Endothelial cell of umbilical vein (primary cell): ENCODE results near the gene TNRC6A. TPM values are rescaled to one million over a fixed set of nuclear protein-coding genes. Genes with fewer than 3 reads are reported as not detected.

ENCODE experiments used
- BruUV-seq: library from RNA; stranded (reverse); fragments of 400-500 nt; replicated peaks from 2 replicates; lab custom pipeline; 2021; lab: Mats Ljungman, UMichigan
- CTCF ChIA-PET: fragments of 300-600, 350-600 bp; sonication (Branson Sonifier 250); formaldehyde crosslinking; loops from one replicate; lab custom pipeline; 2021; ENCODE audit warnings: antibody characterized with exemption, inconsistent platforms; lab: Charles Lee
- POLR2A ChIA-PET: fragments of 300-600, 350-600 bp; sonication (Branson Sonifier 250); formaldehyde crosslinking; loops from one replicate; lab custom pipeline; 2021; ENCODE audit warnings: antibody characterized with exemption, inconsistent platforms; lab: Charles Lee
- DNase-seq: peaks from one replicate; pipeline ENCODE4 v3.0.0-alpha.2; 2011; ENCODE audit warnings: low read depth, low spot score
- FAIRE-seq: peaks from 2 replicates; lab custom pipeline; 2011; peaks lifted over from hg19 to GRCh38; lab: Jason Lieb, UNC
- H2AFZ ChIP-seq: 2 replicates; pipeline ENCODE4 v1.6.0; 2012; ENCODE audit warnings: low read depth, low read length, control low read depth, inconsistent platforms
- H3K27ac ChIP-seq: 2 replicates; pipeline ENCODE4 v1.5.1; 2011; ENCODE audit warnings: low read depth, mild to moderate bottlenecking, control low read depth, low read length, moderate library complexity; ENCODE audit not compliant: insufficient read depth
- H3K27me3 ChIP-seq, 2 experiments: 2 replicates each; pipeline versions ENCODE4 v1.6.0 to v1.6.1; 2011; ENCODE audit warnings: low read length in 2 of 2, mixed read lengths in 1 of 2; ENCODE audit not compliant: control insufficient read depth in 2 of 2, insufficient read depth in 2 of 2
- H3K36me3 ChIP-seq, 2 experiments: 2 replicates in 1 of 2; 3 replicates in 1 of 2; pipeline ENCODE4 v1.5.1; 2011; ENCODE audit warnings: low read length in 2 of 2, mild to moderate bottlenecking in 1 of 2, moderate library complexity in 1 of 2; ENCODE audit not compliant: control insufficient read depth in 2 of 2, insufficient read depth in 2 of 2; ENCODE audit errors: extremely low read depth in 1 of 2
- H3K4me1 ChIP-seq: 3 replicates; pipeline ENCODE4 v1.5.1; 2011; ENCODE audit warnings: mild to moderate bottlenecking, low read length; ENCODE audit not compliant: control insufficient read depth, insufficient read depth; ENCODE audit errors: extremely low read depth
- H3K4me2 ChIP-seq: 2 replicates; pipeline ENCODE4 v1.6.1; 2011; ENCODE audit warnings: low read length, control low read depth, mixed read lengths; ENCODE audit not compliant: insufficient read depth
- H3K4me3 ChIP-seq, 3 experiments: fragments of 200-600 bp in 1 of 3; sonication (generic), shearing (Covaris generic) in 1 of 3; replicated peaks in 1 of 3; 2 replicates each; pipeline ENCODE4 v1.5.1; 2011 to 2016; ENCODE audit warnings: control low read depth in 3 of 3, low read length in 3 of 3, mild to moderate bottlenecking in 2 of 3, inconsistent platforms in 1 of 3, low read depth in 1 of 3, moderate library complexity in 1 of 3; ENCODE audit not compliant: insufficient read depth in 1 of 3
- H3K79me2 ChIP-seq: 2 replicates; pipeline ENCODE4 v1.6.0; 2012; ENCODE audit warnings: low read length, inconsistent platforms; ENCODE audit not compliant: control insufficient read depth, insufficient read depth
- H3K9ac ChIP-seq: replicated peaks from 2 replicates; pipeline ENCODE3; 2011; ENCODE audit warnings: low read length, control low read depth; ENCODE audit not compliant: insufficient read depth; ENCODE audit errors: extremely low read depth
- H3K9me1 ChIP-seq: replicated peaks from 3 replicates; pipeline ENCODE4 v1.6.0; 2011; ENCODE audit warnings: mild to moderate bottlenecking, low read length; ENCODE audit not compliant: control insufficient read depth, insufficient read depth; ENCODE audit errors: extremely low read depth
- H3K9me3 ChIP-seq: replicated peaks from 2 replicates; pipeline ENCODE4 v1.5.1; 2012; ENCODE audit warnings: low read length, inconsistent platforms; ENCODE audit not compliant: control insufficient read depth, insufficient read depth
- H4K20me1 ChIP-seq: replicated peaks from 2 replicates; pipeline ENCODE3; 2011; ENCODE audit warnings: mild to moderate bottlenecking, low read length; ENCODE audit not compliant: control insufficient read depth, insufficient read depth; ENCODE audit errors: extremely low read depth
- CTCF ChIP-seq, 2 donors: IDR thresholded peaks; 1 replicate in 1 of 2; 2 replicates in 1 of 2; pipeline ENCODE4 v1.5.1; 2011; ENCODE audit warnings: low read length in 2 of 2, mild to moderate bottlenecking in 2 of 2, moderate library complexity in 2 of 2, control low read depth in 1 of 2, inconsistent platforms in 1 of 2, low read depth in 1 of 2; ENCODE audit not compliant: insufficient read depth in 1 of 2; ENCODE audit errors: extremely low read depth in 1 of 2
- EZH2 ChIP-seq: IDR thresholded peaks from 2 replicates; pipeline ENCODE4 v1.6.1; 2012; ENCODE audit warnings: borderline replicate concordance, low read depth, mild to moderate bottlenecking, moderate library complexity, low read length, inconsistent platforms; ENCODE audit not compliant: severe bottlenecking
- FOS ChIP-seq: IDR thresholded peaks from 2 replicates; pipeline ENCODE4 v1.6.1; 2011; ENCODE audit warnings: mild to moderate bottlenecking, low read length, moderate library complexity, borderline replicate concordance; ENCODE audit not compliant: insufficient read depth
- GATA2 ChIP-seq: IDR thresholded peaks from 2 replicates; pipeline ENCODE4 v1.7.0; 2011; ENCODE audit warnings: low read depth, mild to moderate bottlenecking, moderate library complexity, mixed read lengths, low read length; ENCODE audit not compliant: insufficient read length, insufficient read depth
- JUN ChIP-seq: IDR thresholded peaks from 2 replicates; pipeline ENCODE4 v1.6.1; 2011; ENCODE audit warnings: borderline replicate concordance, low read depth; ENCODE audit not compliant: insufficient read length, insufficient read depth
- MAX ChIP-seq: IDR thresholded peaks from 2 replicates; pipeline ENCODE4 v1.6.1; 2011; ENCODE audit not compliant: insufficient read depth, insufficient read length
- MYC ChIP-seq: IDR thresholded peaks from one replicate; pipeline ENCODE4 v1.6.1; 2011; ENCODE audit warnings: mild to moderate bottlenecking, low read depth, low read length
- POLR2A ChIP-seq: IDR thresholded peaks from 2 replicates; pipeline ENCODE4 v1.6.1; 2012; ENCODE audit warnings: low read depth, mild to moderate bottlenecking, control low read depth, low read length
- POLR2AphosphoS5 ChIP-seq: IDR thresholded peaks from 2 replicates; pipeline ENCODE4 v1.6.1; 2012; ENCODE audit warnings: low read depth, mild to moderate bottlenecking, control low read depth, low read length, moderate library complexity; ENCODE audit not compliant: insufficient read depth
- dilution Hi-C: fragments of 300-500 bp; cut with MboI; formaldehyde crosslinking; loops from one replicate; pipeline ENCODE4 v1.15.0; 2019; ENCODE audit warnings: low sequenced_read_pairs; ENCODE audit not compliant: extremely low pct_ligation_motif_present
- intact Hi-C: fragments of 100-400 bp; cut with micrococcal nuclease; formaldehyde crosslinking; loops from one replicate; pipeline ENCODE4 v1.10.0; 2022
- polyA plus RNA-seq, 4 experiments: library from polyadenylated mRNA; depleted of rRNA in 3 of 4; stranded (reverse) in 3 of 4; unstranded in 1 of 4; fragments of >200 nt; gene quantifications; 2 replicates each; pipeline versions ENCODE4 v1.2.1 to v1.2.3, GENCODE V29; 2011 to 2012; ENCODE audit warnings: missing spikeins in 1 of 4
- total RNA-seq: library from RNA; stranded (reverse); gene quantifications from 2 replicates; pipeline ENCODE4 v1.2.3, GENCODE V29; 2021

The TNRC6A gene
- total and polyA plus RNA-seq, 2 donors (not counting 3 experiments of a cell fraction or from before 2014, with no cell fraction given) = 39.3 to 74.5 TPM

- Histone ChIP-seq H3K9me1 (no peaks in the 10 kb centered on the region), H3K9me3 (no peaks in the 10 kb centered on the region), H3K4me1 (no peaks in the 10 kb centered on the region), H3K27ac (no peak overlapping the region), H2AFZ (no peak overlapping the region), H3K4me2 (no peak overlapping the region), H3K4me3 (no peak overlapping the region), H3K79me2 (no peaks in the 10 kb centered on the region), H3K27me3 (peaks cover 0 to 2% of the 10 kb centered on the region in 2 experiments), H3K9ac (no peak overlapping the region), H3K36me3 (no peaks in the 10 kb centered on the region), H4K20me1 (no peaks in the 10 kb centered on the region)
- ChIA-PET POLR2A (no interaction called here), CTCF (no interaction called here)
- dilution Hi-C loops = no loop called here
- no peak for TF ChIP-seq FOS
- TF ChIP-seq JUN = no peak
- TF ChIP-seq CTCF (IDR thresholded peaks at IDR 0.05; ENCODE audit: extremely low read depth in 1 of 2, insufficient read depth in 1 of 2, low read depth in 1 of 2, low read length in 2 of 2) = no peak
- TF ChIP-seq POLR2AphosphoS5 = no peak
- no peak for TF ChIP-seq MAX
- TF ChIP-seq MYC = no peak
- no peak for TF ChIP-seq EZH2
- no peak for TF ChIP-seq POLR2A
- TF ChIP-seq GATA2 = no peak
- DNase-seq (no peak), FAIRE-seq (no peak)
- intact Hi-C loops = no loop called here
- no TSS peak for BruUV-seq
These were observed 10.4 kb upstream of the TNRC6A start for GRCh38 chr16:24718967-24719521.
